Activated CD4-positive, alpha-beta memory T cell treated with anti-CD3 and anti-CD28 coated beads, Interleukin-2, amount 10 ng/mL, durations not matched to agents 7 days and 5 days (primary cell): ENCODE data around the gene USP34. TPM values are rescaled to one million over a fixed set of nuclear protein-coding genes. Genes with fewer than 3 reads are reported as not detected.
"Not testable (repeated sequence)": the region's sequence is repeated elsewhere in the genome, so short reads cannot be mapped to it uniquely, and the experiment has no call there.

Experiments
- CTCF ChIA-PET: fragments of 350-600 bp; sonication (Branson Sonifier 250); formaldehyde crosslinking; loops from one replicate; lab custom pipeline; 2021; ENCODE audit warnings: antibody characterized with exemption, inconsistent platforms; lab: Charles Lee
- POLR2A ChIA-PET: fragments of 350-600 bp; sonication (Branson Sonifier 250); formaldehyde crosslinking; loops from one replicate; lab custom pipeline; 2021; ENCODE audit warnings: antibody characterized with exemption; lab: Charles Lee
- DNase-seq: peaks from one replicate; pipeline ENCODE4 v3.0.0-alpha.2; 2020
- H3K27ac Mint-ChIP-seq: one replicate; pipeline ENCODE4 v1.8.0; 2021; ENCODE audit warnings: mild to moderate bottlenecking, mixed read lengths
- H3K27me3 Mint-ChIP-seq: one replicate; pipeline ENCODE4 v1.8.0; 2021; ENCODE audit warnings: mixed read lengths
- H3K36me3 Mint-ChIP-seq: one replicate; pipeline ENCODE4 v1.8.0; 2021; ENCODE audit warnings: low read depth, mixed read lengths
- H3K4me1 Mint-ChIP-seq: one replicate; pipeline ENCODE4 v1.8.0; 2021; ENCODE audit warnings: mixed read lengths
- H3K4me3 Mint-ChIP-seq: one replicate; pipeline ENCODE4 v1.8.0; 2021; ENCODE audit warnings: mild to moderate bottlenecking, mixed read lengths
- H3K9me3 Mint-ChIP-seq: one replicate; pipeline ENCODE4 v1.8.0; 2021; ENCODE audit warnings: mixed read lengths
- total RNA-seq, 2 experiments: library from RNA; stranded (reverse); gene quantifications; one replicate each; pipeline ENCODE4 v1.2.3, GENCODE V29; 2021

USP34 gene
- total RNA-seq, 2 experiments from 2014 or later: 77.5 to 79.4 TPM

DNA sequence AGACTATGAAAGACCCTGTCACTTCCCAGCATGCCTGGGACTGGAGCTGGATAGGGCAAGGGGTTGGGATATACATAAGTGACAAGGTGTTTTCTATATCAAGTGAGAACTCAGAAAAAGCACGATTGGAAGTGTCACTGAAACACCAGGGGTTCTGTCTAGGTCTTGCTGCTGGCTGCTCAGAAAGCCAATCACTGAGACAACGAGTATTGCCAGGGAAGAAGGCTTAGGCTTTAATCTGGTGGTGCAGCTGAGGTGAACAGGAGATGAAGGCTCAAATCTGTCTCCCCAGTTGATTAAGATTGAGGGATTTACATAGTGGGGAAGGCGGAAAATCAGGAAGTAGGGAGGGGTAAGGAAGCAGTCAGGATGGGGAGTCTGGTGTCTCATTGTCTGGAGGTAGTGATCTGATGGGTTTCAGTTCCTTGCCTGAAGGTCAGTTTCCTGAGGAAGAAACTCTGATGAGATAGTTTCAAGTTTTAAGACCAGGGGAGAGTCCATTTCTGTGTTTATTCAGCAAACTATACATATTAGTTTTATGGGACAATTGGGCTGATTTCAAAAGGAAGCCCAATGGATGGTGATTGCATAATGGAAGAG is 312.4 kb downstream of the USP34 start:
- H3K4me3 Mint-ChIP-seq: no peak overlapping the region
- no peaks in the 10 kb centered on the region for H3K27me3 Mint-ChIP-seq
- H3K9me3 Mint-ChIP-seq: peaks cover 7% of the 10 kb centered on the region
- DNase-seq: no peak
- ChIA-PET POLR2A (no interaction called here), CTCF (no interaction called here)
- H3K27ac Mint-ChIP-seq: no peak overlapping the region
- peaks cover 17% of the 10 kb centered on the region for H3K4me1 Mint-ChIP-seq
- H3K36me3 Mint-ChIP-seq: peaks cover 41% of the 10 kb centered on the region

DNA sequence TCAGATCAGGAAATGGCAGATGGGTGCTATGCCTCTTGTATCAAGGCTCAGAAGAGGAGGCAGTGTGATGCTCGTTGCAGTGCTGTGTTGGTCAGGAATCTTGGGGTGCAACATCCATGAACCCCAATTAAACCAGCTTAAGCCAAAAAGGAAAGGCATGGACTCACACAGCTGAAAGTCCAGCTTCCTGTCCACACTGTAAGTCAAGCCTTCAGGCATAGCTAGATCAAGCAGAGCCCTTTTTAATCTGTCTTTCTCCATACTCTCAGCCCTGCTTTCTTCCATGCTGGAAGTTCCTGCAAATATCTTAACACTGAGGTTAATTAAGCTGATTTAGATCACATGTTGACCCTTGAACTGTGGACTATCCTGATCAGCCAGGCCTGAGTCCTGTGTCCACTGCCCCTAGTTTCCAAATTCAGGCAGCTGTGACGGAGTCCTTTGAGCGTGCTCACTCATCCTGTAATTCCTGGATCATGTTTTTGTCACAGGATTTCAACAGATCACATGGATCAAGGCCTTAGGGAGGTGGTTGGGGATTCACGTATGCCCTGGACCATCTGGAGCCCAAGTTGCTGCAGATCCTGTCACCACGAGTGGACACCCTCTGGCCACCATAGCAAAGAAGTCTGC is 313.4 kb downstream of the USP34 start:
- ChIA-PET POLR2A (no interaction called here), CTCF (no interaction called here)
- Mint-ChIP-seq H3K36me3 (peaks cover 36% of the 10 kb centered on the region), H3K27me3 (no peaks in the 10 kb centered on the region), H3K4me3 (no peak overlapping the region), H3K4me1 (peaks cover 11% of the 10 kb centered on the region), H3K27ac (no peak overlapping the region), H3K9me3 (peaks cover 7% of the 10 kb centered on the region)
- DNase-seq: no peak

DNA sequence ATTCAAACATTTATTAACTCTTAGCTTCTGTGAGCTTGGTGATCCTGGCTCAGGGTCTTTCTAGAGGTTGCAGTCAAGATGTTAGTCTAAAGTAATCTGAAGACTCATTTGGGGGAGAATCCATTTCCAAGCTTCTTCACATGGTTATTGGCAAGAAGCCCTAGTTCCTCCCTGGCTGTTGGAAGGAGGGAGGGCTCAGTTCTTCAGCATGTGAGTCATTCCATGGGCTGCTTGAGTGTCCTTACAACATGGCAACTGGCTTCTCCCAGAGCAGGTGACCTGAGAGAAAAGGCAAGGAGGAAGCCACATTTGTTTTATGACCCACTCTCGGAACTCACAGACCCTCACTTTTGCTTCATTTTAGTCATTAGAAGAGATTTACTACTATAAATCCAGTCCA is 319.5 kb downstream of the USP34 start:
- Mint-ChIP-seq H3K4me1 (peaks cover 3% of the 10 kb centered on the region), H3K4me3 (no peak overlapping the region), H3K36me3 (peaks cover 29% of the 10 kb centered on the region), H3K27me3 (no peaks in the 10 kb centered on the region), H3K27ac (no peak overlapping the region), H3K9me3 (no peaks in the 10 kb centered on the region)
- no peak for DNase-seq
- POLR2A ChIA-PET: interaction anchor here (0.6 kb wide), 1 partner anchor 21 kb away, joined by 4 read pairs; no protein-coding TSS in a partner anchor
- CTCF ChIA-PET: no interaction called here

DNA sequence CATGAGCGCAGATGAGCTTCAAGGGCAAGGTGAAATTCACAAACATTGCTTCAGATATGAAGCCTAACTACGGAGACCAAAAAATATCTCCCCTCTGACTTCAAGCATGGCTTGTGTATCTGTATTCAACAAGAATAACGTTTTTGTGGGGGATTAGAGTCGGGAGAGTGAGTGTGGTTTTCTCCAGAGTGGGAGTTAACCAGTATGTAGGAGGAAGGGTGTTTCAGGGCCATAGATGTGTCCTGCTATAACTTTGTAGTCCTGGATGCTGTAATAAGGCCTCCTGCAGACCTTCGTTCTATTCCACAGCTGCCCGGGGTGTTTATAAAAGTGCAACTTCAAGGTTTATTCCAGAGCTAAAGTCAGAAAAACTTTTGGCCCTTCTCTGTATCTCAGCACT is 321.8 kb downstream of the USP34 start:
- Mint-ChIP-seq H3K27ac (no peak overlapping the region), H3K4me3 (no peak overlapping the region), H3K4me1 (peaks cover 13% of the 10 kb centered on the region), H3K27me3 (no peaks in the 10 kb centered on the region), H3K9me3 (no peaks in the 10 kb centered on the region), H3K36me3 (peaks cover 33% of the 10 kb centered on the region)
- ChIA-PET POLR2A (no interaction called here), CTCF (no interaction called here)
- DNase-seq: no peak

DNA sequence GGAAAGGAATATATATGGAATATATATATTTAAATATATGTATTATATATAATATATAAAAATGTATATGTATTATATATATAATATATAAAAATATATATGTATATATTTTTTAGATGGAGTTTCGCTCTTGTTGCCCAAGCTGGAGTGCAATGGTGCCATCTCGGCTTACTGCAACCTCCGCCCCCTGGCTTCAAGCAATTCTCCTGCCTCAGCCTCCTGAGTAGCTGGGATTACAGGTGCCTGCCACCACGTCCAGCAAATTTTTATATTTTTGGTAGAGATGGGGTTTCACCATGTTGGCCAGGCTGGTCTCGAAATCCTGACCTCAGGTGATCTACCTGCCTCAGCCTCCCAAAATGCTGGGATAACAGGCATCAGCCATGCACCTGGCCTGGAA is 322.8 kb downstream of the USP34 start:
- H3K36me3 Mint-ChIP-seq: peaks cover 34% of the 10 kb centered on the region
- DNase-seq, H3K4me3 Mint-ChIP-seq, CTCF ChIA-PET, POLR2A ChIA-PET, H3K27ac Mint-ChIP-seq, H3K27me3 Mint-ChIP-seq, H3K9me3 Mint-ChIP-seq: not testable (repeated sequence)
- peaks cover 13% of the 10 kb centered on the region for H3K4me1 Mint-ChIP-seq

DNA sequence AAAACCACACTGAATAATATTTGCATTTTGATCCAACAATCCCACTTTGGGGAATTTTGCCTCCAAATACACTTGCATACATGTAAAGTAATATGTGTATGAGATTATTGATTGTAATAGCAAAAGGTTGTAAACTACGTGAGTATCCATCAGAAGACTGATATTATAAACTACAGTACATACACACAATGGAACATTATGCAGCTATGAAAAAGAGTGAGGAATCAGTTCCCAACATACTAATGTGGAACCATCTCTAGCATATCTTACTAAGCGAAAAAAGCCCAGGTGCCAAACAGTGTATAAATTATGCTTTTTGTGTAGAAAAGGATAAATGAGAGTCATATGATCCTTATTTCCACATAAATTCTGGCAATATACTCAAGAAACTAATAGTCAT is 324.9 kb downstream of the USP34 start:
- no peaks in the 10 kb centered on the region for H3K9me3 Mint-ChIP-seq
- no peaks in the 10 kb centered on the region for H3K27me3 Mint-ChIP-seq
- H3K36me3 Mint-ChIP-seq: peaks cover 29% of the 10 kb centered on the region
- no peak for DNase-seq
- peak overlapping the region; percentile 82 for H3K4me3 Mint-ChIP-seq
- ChIA-PET CTCF (no interaction called here), POLR2A (interaction anchor here (5.8 kb wide), 1 partner anchor 31 kb away, joined by 50 read pairs; no protein-coding TSS in a partner anchor)
- peak overlapping the region; percentile 60 for H3K27ac Mint-ChIP-seq
- H3K4me1 Mint-ChIP-seq: peaks cover 13% of the 10 kb centered on the region

DNA sequence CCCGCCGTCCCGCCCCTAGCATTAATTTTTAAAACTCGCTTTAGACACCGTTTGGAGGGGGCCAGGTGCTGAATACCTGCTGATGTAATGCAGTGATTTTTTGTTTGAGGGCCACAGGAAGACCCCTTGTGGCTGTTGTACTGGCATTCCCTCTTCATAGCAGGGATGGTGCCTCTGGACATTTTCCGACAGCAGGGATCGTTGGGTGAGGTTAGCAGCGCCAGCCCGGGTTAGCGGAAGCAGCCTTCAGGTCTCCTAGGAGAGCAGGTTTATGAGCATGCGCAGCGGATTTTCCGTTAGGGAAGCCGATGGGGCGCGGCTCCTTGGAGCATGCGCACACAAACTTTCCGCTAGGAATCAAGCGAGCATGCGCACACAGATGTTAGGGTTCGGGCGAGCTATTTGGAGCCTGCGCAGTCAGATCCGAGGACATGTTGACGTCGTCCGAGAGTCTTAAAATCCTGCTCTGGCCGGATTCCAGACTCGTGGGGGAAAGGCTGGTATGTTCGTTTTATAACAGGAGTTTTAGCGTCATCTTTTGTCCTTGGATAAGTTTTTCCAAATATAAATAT is 326.1 kb downstream of the USP34 start:
- CTCF ChIA-PET: interaction anchor here (0.5 to 1.3 kb wide), 10 partner anchors 9 to 147 kb away, joined by 3 to 9 read pairs (median 3); partner anchors contain the start of gene C2orf74
- POLR2A ChIA-PET: interaction anchor here (0.7 to 5.8 kb wide), 4 partner anchors 17 to 394 kb away, joined by 3 to 50 read pairs (median 6); partner anchors contain the start of genes C2orf74 and XPO1
- peaks cover 13% of the 10 kb centered on the region for H3K4me1 Mint-ChIP-seq
- DNase-seq: peak; percentile 94
- peak overlapping the region; percentile 83 for H3K27ac Mint-ChIP-seq
- H3K9me3 Mint-ChIP-seq: no peaks in the 10 kb centered on the region
- H3K4me3 Mint-ChIP-seq: peak overlapping the region; percentile 82
- H3K27me3 Mint-ChIP-seq: no peaks in the 10 kb centered on the region
- peaks cover 19% of the 10 kb centered on the region for H3K36me3 Mint-ChIP-seq

DNA sequence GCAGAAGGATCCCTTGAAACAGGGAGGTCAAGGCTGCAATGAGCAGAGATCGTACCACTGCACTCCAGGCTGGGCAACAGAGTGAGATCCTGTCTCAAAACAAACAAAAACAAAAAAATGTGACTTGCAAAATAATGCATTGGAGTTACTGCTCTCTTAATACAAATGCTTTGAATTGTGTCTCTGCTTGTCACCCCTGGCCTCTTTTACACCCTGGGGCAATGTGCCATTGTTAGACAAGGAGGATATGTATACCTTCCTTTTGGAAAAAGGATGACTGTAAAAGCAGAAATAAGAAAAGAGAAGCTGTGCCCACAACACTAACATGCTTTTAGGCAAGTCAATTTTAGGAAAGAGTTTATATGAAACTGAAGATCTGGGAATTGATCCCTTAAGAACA is 329.7 kb downstream of the USP34 start:
- no peak overlapping the region for H3K27ac Mint-ChIP-seq

DNA sequence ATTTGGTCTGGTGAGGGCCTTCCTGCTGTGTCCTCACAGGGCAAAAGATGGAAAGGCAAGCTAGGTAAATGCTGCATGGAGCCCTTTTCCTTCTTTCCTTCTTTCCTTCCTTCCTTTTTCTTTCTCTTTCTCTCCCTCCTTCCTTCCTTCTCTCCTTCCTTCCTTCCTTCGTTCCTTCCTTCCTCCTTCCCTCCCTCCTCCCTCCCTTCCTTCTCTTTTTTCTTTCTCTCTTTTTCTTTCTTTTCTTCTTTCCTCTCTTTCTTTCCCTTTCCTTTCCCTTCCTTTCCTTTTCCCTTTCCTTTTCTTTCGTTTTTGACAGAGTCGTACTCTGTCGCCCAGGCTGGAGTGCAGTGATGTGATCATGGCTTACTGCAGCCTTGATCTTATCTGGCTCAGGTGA is 332.0 kb downstream of the USP34 start:
- Mint-ChIP-seq H3K9me3 (no peaks in the 10 kb centered on the region), H3K4me3 (no peak overlapping the region), H3K27me3 (no peaks in the 10 kb centered on the region), H3K27ac (no peak overlapping the region), H3K4me1 (peaks cover 1% of the 10 kb centered on the region), H3K36me3 (peaks cover 4% of the 10 kb centered on the region)
- CTCF ChIA-PET: no interaction called here
- DNase-seq: no peak
- POLR2A ChIA-PET: interaction anchor here (0.6 kb wide), 1 partner anchor 482 kb away, joined by 3 read pairs; no protein-coding TSS in a partner anchor

More for the DNA sequence above, 329.7 kb downstream of the USP34 start:
- ChIA-PET CTCF (no interaction called here), POLR2A (interaction anchor here (1.0 to 5.8 kb wide), 2 partner anchors 36 to 37 kb away, joined by 3 to 50 read pairs; no protein-coding TSS in a partner anchor)
- Mint-ChIP-seq H3K4me3 (no peak overlapping the region), H3K9me3 (no peaks in the 10 kb centered on the region), H3K4me1 (peaks cover 10% of the 10 kb centered on the region), H3K36me3 (peaks cover 8% of the 10 kb centered on the region), H3K27me3 (no peaks in the 10 kb centered on the region)
- DNase-seq: no peak

Other genes starting within 250 kb of the USP34 start
- 100 to 1,000 TPM; 166 to 172 TPM for gene XPO1, start 67.3 kb upstream of the USP34 start, total RNA-seq